HG02981 (cell line): ENCODE data around the gene FAP.
A peak's percentile ranks its signal among the peaks of the same experiment; 100 is the strongest.

Experiments used
- ATAC-seq: cut with Tn5 transposase; IDR thresholded peaks from one replicate; pipeline ENCODE4 v1.9.1; 2021; ENCODE audit warnings: mild to moderate bottlenecking, moderate library complexity; ENCODE audit not compliant: unreplicated experiment

Gene FAP

GRCh38 chr2:162188451-162188850 lies 54.8 kb downstream of the FAP start:
- no peak for ATAC-seq

- ATAC-seq: no peak
Measured at GRCh38 chr2:162185541-162186232, 57.6 kb downstream of the FAP start.

GRCh38 chr2:162184821-162185450 lies 58.3 kb downstream of the FAP start:
- no peak for ATAC-seq

GRCh38 chr2:162184359-162184758 lies 58.9 kb downstream of the FAP start:
- ATAC-seq: no peak

- ATAC-seq: no peak
Measured at GRCh38 chr2:162182395-162182794, 60.9 kb downstream of the FAP start.

- no peak for ATAC-seq
Measured at GRCh38 chr2:162177301-162177700, 65.9 kb downstream of the FAP start.

GRCh38 chr2:162175714-162176113 lies 67.5 kb downstream of the FAP start:
- ATAC-seq: no peak

GRCh38 chr2:162174746-162175145 lies 68.5 kb downstream of the FAP start:
- no peak for ATAC-seq

- no peak for ATAC-seq
Measured at GRCh38 chr2:162172802-162173370, 70.4 kb downstream of the FAP start.

- no peak for ATAC-seq
Measured at GRCh38 chr2:162166745-162167144, 76.5 kb downstream of the FAP start.

- ATAC-seq: no peak
Measured at GRCh38 chr2:162166174-162166573, 77.1 kb downstream of the FAP start.

- no peak for ATAC-seq
Measured at GRCh38 chr2:162164802-162165201, 78.4 kb downstream of the FAP start.

GRCh38 chr2:162159446-162159845 lies 83.8 kb downstream of the FAP start:
- ATAC-seq: no peak

GRCh38 chr2:162156149-162156548 lies 87.1 kb downstream of the FAP start:
- ATAC-seq: no peak

GRCh38 chr2:162155093-162155492 lies 88.2 kb downstream of the FAP start:
- ATAC-seq: no peak

- ATAC-seq: peak; percentile 97
Measured at GRCh38 chr2:162153608-162154224, 89.5 kb downstream of the FAP start.

GRCh38 chr2:162152147-162152546 lies 91.1 kb downstream of the FAP start, which contains the start of gene GCG:
Gene GCG, minus strand, starts transcription at chr2:162152247. Its CDS starts 3,069 bp downstream, at chr2:162149178.
- ATAC-seq: no peak

- no peak for ATAC-seq
Measured at GRCh38 chr2:162149940-162150339, 93.3 kb downstream of the FAP start.

GRCh38 chr2:162149466-162149865 lies 93.8 kb downstream of the FAP start:
- ATAC-seq: no peak

GRCh38 chr2:162148956-162149355 lies 94.3 kb downstream of the FAP start:
- ATAC-seq: no peak

- no peak for ATAC-seq
Measured at GRCh38 chr2:162143969-162144368, 99.3 kb downstream of the FAP start.

- no peak for ATAC-seq
Measured at GRCh38 chr2:162138310-162138709, 104.9 kb downstream of the FAP start.
